Measurements from ENCODE around the gene CAPNS1.

The CAPNS1 gene

DNA sequence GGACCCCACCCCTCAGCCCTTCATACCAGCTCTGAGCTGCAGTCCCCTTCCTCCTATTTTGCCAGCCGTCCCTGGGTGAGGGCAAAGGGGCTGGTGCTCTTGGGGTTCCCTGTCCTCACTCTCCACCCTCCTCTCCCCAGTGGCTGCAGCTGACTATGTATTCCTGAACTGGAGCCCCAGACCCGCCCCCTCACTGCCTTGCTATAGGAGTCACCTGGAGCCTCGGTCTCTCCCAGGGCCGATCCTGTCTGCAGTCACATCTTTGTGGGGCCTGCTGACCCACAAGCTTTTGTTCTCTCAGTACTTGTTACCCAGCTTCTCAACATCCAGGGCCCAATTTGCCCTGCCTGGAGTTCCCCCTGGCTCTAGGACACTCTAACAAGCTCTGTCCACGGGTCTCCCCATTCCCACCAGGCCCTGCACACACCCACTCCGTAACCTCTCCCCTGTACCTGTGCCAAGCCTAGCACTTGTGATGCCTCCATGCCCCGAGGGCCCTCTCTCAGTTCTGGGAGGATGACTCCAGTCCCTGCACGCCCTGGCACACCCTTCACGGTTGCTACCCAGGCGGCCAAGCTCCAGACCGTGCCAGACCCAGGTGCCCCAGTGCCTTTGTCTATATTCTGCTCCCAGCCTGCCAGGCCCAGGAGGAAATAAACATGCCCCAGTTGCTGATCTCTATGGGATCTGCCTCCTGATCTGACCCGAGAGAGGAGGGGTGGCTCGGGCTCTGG, 10.0 kb downstream of the CAPNS1 start:
- ChIA-PET CTCF (interaction anchor here (1.4 to 2.1 kb wide), 3 partner anchors 20 to 89 kb away, joined by 4 to 5 read pairs (median 5); no protein-coding TSS in a partner anchor), POLR2A (interaction anchor here (0.6 kb wide), 1 partner anchor 96 kb away, joined by 5 read pairs; no protein-coding TSS in a partner anchor)
- no peak for TF ChIP-seq CTCF (IDR thresholded peaks at IDR 0.05; ENCODE audit: control extremely low read depth, extremely low read depth, low read depth, missing control alignments)
- DNase-seq (ENCODE audit: extremely low spot score) = no peak

DNA sequence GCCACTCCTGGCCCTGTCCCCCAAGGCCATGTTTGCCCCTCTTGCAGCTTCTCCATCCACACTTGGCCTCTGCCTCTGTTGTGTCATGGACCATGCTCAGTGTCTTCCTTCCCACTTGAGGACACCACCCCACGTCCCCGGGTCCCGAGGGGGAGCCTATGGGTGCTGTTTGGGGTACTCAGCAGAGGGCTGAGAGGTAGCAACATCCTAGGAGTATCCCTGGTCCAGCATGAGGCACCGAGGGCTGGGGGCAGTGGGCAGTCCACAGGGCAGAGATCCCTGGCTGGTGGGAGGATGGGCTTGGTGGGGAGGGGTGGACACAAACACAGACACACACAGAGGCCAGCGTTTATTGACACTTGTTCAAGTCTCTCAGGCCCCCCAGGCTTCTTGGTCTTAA, 10.7 kb downstream of the CAPNS1 start:
- POLR2A ChIA-PET = no interaction called here

DNA sequence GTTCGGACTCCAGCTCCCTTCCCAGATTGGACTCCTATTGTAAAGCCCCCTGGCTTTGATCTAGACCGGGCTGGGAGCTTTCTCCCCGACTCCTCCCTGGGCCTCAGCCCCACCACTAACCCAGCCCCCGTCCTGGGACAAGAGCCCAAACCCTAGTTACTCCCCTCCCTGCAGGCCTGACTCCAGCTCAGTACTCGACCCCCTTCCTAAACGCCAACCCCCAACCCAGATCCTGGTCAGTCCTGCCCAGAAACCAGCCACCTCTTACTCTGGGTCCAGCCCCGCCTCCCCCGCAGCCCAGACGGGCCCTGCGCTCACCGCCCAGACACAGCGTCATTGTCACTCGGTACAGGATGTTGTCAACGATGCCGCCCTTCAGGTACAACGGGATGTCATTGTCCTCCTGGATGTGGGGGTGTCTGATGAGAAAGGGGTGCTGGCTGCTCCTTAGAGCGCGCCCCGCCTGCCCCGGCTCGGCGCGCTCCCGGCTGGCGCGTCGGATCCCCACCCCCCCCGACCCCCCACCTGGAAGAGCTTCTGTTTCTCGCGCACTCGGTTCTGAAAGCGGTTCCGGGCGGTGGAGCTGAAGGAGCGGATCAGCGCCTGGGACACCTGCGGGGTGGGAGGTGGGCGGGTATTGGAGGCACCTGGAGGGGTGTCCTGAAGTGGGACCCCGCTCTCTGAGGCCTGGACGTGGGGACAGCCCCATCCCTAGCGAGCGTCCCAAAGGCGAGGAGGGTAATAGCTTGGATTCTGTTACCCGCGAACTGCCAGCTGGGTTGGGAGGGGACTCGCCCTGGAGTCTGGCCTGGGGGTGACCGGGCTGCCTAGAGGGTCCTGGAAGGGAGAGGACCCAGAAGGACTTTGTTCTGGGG, 11.5 kb downstream of the CAPNS1 start:
- ChIA-PET POLR2A (no interaction called here), CTCF (interaction anchor here (1.4 to 2.1 kb wide), 3 partner anchors 21 to 90 kb away, joined by 4 to 5 read pairs (median 5); no protein-coding TSS in a partner anchor)
- TF ChIP-seq CTCF (IDR thresholded peaks at IDR 0.05; ENCODE audit: control extremely low read depth, extremely low read depth, low read depth, missing control alignments) = no peak
- DNase-seq (ENCODE audit: extremely low spot score) = no peak

More for the DNA sequence above, 10.7 kb downstream of the CAPNS1 start:
- no peak for TF ChIP-seq CTCF (IDR thresholded peaks at IDR 0.05; ENCODE audit: control extremely low read depth, extremely low read depth, low read depth, missing control alignments)
- CTCF ChIA-PET = interaction anchor here (1.4 to 2.1 kb wide), 3 partner anchors 20 to 90 kb away, joined by 4 to 5 read pairs (median 5); no protein-coding TSS in a partner anchor
- DNase-seq (ENCODE audit: extremely low spot score) = no peak

DNA sequence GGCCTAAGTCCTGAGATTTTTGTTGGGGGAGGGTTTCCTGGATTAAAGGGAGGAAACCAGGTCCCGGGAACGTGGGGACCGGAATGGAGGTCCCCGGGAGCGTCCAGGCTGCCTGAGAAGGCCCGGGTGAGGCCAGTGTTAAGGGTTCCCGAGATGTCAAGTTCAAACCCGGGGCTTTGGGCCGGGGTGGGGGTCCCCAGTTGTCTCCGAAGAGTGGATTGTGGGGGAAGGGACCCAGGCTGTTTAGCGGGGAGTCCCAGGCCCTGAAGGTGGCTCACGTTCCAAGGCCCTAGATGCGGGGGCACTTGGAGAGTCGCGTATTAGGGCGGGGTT, 12.1 kb downstream of the CAPNS1 start:
- DNase-seq (ENCODE audit: extremely low spot score) = peak; percentile 20
- POLR2A ChIA-PET = no interaction called here
- CTCF ChIA-PET = no interaction called here
- TF ChIP-seq CTCF (IDR thresholded peaks at IDR 0.05; ENCODE audit: control extremely low read depth, extremely low read depth, low read depth, missing control alignments) = no peak

DNA sequence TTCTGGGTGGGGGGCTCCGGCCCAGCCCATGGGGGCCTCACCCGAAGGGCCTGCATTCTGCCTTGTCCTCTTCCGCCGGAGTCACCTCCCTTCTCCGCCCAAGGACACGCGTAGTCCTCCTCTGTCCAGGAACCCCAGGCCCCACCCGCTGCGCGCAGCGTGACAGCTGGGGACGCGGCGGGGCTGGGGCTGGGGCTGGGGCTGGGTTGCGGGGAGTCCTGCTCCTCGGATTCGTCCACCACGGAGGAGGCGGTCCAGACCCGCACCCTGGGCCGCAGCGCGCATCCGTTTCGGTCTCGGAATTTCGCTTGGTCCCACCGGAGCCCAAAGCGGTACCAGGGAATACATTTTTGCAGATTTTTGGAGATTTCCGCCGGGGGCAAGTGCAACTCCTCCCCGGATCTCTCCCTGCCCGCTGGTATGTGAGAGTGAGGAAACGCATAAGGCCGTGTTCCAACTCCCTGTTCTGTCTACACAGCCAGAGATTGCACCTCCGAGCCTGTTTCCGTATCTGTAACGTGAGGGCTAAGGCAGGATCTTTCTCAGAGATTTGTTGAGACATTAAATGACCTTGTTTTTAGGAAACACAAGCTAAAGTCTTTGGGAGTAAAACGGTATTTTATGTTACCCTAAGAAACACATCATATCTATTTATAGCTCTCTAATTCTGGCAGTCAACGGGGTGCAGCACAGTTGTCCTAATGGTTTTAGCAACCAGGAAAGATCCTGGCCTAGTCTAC, 12.7 kb downstream of the CAPNS1 start, which contains the start of gene COX7A1:
TSS of gene COX7A1 (minus strand) at position 96 of the 740 bp plus-strand sequence. CDS start at position 56, 40 bp downstream.
- CTCF ChIA-PET = interaction anchor here (1.0 to 2.3 kb wide), 4 partner anchors 12 to 25 kb away, joined by 3 to 8 read pairs (median 4); partner anchors contain the start of gene CAPNS1
- TF ChIP-seq CTCF (IDR thresholded peaks at IDR 0.05; ENCODE audit: control extremely low read depth, extremely low read depth, low read depth, missing control alignments) = no peak
- POLR2A ChIA-PET = no interaction called here
- no peak for DNase-seq (ENCODE audit: extremely low spot score)

DNA sequence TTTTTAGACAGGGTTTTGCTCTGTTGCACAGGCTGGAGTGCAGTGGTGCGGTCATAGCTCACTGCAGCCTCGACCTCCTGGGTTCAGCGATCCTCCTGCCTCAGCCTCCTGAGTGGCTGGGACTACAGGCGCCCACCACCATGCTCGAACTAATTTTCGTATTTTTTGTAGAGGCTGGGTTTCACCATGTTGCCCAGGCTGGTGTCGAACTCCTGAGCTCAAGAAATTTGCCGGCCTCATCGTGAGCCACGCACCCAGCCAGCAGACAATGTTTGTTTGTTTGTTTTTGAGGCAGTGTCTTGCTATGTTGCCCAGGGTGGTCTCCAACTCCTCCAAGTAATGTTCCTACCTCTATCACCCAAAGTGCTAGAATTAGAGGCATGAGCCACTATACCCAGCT, 13.3 kb downstream of the CAPNS1 start:
- DNase-seq (ENCODE audit: extremely low spot score) = no peak
- ChIA-PET CTCF (interaction anchor here (1.0 to 2.3 kb wide), 5 partner anchors 13 to 92 kb away, joined by 3 to 8 read pairs (median 3); partner anchors contain the start of gene CAPNS1), POLR2A (no interaction called here)
- TF ChIP-seq CTCF (IDR thresholded peaks at IDR 0.05; ENCODE audit: control extremely low read depth, extremely low read depth, low read depth, missing control alignments) = no peak
